Measurements from ENCODE around the gene C4BPB. TPM values are rescaled to one million over a fixed set of nuclear protein-coding genes. Genes with fewer than 3 reads are reported as not detected.

The C4BPB gene
- total RNA-seq, 2 donors from 2014 or later, result not detected

DNA sequence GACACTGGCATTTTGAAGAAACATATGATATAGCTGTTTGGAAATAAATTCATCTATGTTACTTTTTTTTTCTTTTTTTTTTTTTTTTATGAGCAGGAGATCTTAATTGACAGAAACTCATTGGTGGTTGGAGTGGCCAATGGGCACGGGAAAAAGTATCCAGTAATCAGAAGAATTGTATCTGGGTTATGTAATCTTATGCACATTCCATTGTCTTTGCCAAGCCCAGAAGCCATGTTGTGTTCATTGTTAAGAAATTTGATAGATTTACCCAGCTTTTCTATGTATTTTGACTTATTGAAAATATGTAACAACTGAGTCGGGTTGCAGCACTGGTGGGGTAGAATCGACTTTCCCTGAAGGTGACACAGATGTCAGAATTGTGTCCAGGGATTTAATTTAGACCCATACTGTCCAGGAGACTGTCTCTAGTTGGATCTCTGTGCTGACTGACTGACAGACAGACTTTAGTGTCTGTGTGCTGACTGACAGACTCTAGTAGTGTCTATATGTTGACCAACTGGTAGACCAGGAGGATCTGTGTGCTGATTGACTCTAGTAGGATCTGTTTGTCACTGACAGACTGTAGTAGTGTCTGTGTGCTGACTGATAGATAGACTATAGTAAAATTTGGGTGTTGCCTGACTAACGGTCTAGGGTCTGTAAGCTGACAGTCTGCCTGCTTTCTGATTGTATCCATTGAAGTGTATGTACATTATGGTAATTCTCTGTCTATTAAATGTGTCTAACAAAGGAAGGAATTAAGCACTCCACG, 12.3 kb upstream of the C4BPB start:
- DNase-seq, result peak; percentile 10
- Mint-ChIP-seq H3K4me1 (peaks cover 10% of the 10 kb centered on the region), H3K27me3 (ENCODE audit: insufficient read depth) (no peaks in the 10 kb centered on the region), H3K9me3 (no peaks in the 10 kb centered on the region), H3K27ac (no peak overlapping the region), H3K36me3 (ENCODE audit: low read depth) (no peaks in the 10 kb centered on the region), H3K4me3 (no peak overlapping the region)
- WGBS, 2 experiments (ENCODE audit: insufficient coverage in 1 of 2, insufficient read length in 1 of 2), result 95 to 97% methylated on average over 4 of the region's 5 CpGs
- Histone ChIP-seq H3K27me3 (ENCODE audit: control insufficient read depth, insufficient read depth, low read length, poor library complexity, severe bottlenecking) (no peaks in the 10 kb centered on the region), H3K9me3 (ENCODE audit: control insufficient read depth, low read length) (no peaks in the 10 kb centered on the region), H3K27ac (ENCODE audit: low read depth, low read length) (no peak overlapping the region), H3K9ac (ENCODE audit: extremely low read depth, low read length, poor library complexity, severe bottlenecking) (no peak overlapping the region), H3K4me1 (ENCODE audit: control insufficient read depth, insufficient read depth, low read length) (peaks cover 8% of the 10 kb centered on the region), H3K36me3 (ENCODE audit: control insufficient read depth, insufficient read depth, low read length) (no peaks in the 10 kb centered on the region), H3K4me3 (ENCODE audit: low read length) (no peak overlapping the region)
- TF ChIP-seq, protein P1, sequence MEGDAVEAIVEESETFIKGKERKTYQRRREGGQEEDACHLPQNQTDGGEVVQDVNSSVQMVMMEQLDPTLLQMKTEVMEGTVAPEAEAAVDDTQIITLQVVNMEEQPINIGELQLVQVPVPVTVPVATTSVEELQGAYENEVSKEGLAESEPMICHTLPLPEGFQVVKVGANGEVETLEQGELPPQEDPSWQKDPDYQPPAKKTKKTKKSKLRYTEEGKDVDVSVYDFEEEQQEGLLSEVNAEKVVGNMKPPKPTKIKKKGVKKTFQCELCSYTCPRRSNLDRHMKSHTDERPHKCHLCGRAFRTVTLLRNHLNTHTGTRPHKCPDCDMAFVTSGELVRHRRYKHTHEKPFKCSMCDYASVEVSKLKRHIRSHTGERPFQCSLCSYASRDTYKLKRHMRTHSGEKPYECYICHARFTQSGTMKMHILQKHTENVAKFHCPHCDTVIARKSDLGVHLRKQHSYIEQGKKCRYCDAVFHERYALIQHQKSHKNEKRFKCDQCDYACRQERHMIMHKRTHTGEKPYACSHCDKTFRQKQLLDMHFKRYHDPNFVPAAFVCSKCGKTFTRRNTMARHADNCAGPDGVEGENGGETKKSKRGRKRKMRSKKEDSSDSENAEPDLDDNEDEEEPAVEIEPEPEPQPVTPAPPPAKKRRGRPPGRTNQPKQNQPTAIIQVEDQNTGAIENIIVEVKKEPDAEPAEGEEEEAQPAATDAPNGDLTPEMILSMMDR (conservative IDR thresholded peaks at IDR 0.05), result no peak

DNA sequence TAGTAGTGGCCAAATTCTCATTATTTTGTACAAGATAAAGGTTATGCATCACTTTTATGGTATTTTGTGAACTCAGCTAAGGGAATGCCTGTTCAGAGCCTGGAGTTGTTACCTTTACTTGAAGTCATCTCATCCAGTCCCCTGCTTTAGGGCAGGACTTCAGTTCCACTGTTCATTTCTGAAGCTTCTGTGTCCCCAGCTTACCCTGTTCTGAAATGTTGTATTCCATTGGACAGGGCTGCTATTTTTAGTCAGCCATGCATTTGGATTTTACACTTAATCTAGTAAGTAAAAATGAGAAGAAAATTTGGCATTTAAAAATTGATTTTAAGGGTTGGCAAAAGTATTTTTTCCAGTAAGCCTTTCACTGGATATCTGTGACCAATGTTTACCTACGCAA, 11.6 kb upstream of the C4BPB start:
- H3K27me3 Mint-ChIP-seq (ENCODE audit: insufficient read depth), result no peaks in the 10 kb centered on the region
- H3K4me3 Mint-ChIP-seq, result no peak overlapping the region
- TF ChIP-seq, protein P1 (conservative IDR thresholded peaks at IDR 0.05), result no peak
- no peak overlapping the region for H3K9ac ChIP-seq (ENCODE audit: extremely low read depth, low read length, poor library complexity, severe bottlenecking)
- H3K36me3 Mint-ChIP-seq (ENCODE audit: low read depth), result no peaks in the 10 kb centered on the region
- peaks cover 8% of the 10 kb centered on the region for H3K4me1 ChIP-seq (ENCODE audit: control insufficient read depth, insufficient read depth, low read length)
- WGBS, 2 experiments (ENCODE audit: insufficient coverage in 1 of 2, insufficient read length in 1 of 2), result 80 to 100% methylated on average over 1 of the region's 1 CpG
- no peak for DNase-seq
- H3K4me3 ChIP-seq (ENCODE audit: low read length), result no peak overlapping the region
- no peaks in the 10 kb centered on the region for H3K9me3 Mint-ChIP-seq
- peaks cover 10% of the 10 kb centered on the region for H3K4me1 Mint-ChIP-seq
- no peaks in the 10 kb centered on the region for H3K9me3 ChIP-seq (ENCODE audit: control insufficient read depth, low read length)
- H3K27ac Mint-ChIP-seq, result no peak overlapping the region
- H3K27me3 ChIP-seq (ENCODE audit: control insufficient read depth, insufficient read depth, low read length, poor library complexity, severe bottlenecking), result no peaks in the 10 kb centered on the region
- H3K36me3 ChIP-seq (ENCODE audit: control insufficient read depth, insufficient read depth, low read length), result no peaks in the 10 kb centered on the region
- no peak overlapping the region for H3K27ac ChIP-seq (ENCODE audit: low read depth, low read length)

DNA sequence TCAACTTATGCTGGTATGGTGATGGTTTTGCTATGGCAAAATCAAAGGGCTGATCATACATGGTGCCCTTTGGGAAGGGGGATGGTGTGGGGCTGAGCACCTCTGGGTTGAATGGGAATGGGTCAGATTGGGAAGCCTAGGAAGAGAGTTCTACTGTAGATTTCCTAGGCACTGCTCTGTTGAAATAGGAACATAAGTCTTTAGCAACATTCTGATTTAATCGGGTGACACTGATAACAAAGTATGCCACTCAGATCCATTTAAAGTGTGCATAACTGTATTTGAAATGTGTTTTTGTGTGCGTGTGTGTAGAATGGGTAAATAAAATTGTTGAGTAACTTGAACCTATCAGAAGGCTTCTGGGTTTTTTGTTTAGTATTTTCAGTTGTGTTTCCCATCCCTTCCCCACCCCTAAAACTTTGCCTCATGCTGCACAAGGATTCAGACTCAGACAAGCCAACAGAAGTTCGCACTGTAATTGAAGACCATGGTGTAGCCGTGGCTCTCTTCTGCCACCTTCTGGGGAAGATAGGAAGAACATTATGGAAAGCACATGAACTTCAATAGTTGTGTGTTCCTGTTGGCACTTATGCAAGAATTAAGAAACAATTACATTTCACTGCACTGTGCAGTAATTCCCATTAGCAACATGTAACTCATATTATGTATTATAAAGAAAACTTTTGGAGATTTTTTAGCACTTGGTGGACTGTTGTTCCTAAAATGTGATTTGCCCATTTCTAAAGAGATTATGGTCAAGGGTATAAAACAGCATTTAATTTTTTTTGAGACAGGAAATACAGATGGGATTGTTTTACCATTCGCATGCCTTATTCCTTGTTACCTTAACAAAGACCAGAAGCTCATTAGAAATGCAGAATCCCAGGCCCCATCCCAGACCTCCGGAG, 10.9 kb upstream of the C4BPB start:
- no peaks in the 10 kb centered on the region for H3K9me3 ChIP-seq (ENCODE audit: control insufficient read depth, low read length)
- H3K27me3 Mint-ChIP-seq (ENCODE audit: insufficient read depth), result no peaks in the 10 kb centered on the region
- no peaks in the 10 kb centered on the region for H3K36me3 Mint-ChIP-seq (ENCODE audit: low read depth)
- H3K36me3 ChIP-seq (ENCODE audit: control insufficient read depth, insufficient read depth, low read length), result no peaks in the 10 kb centered on the region
- H3K27me3 ChIP-seq (ENCODE audit: control insufficient read depth, insufficient read depth, low read length, poor library complexity, severe bottlenecking), result no peaks in the 10 kb centered on the region
- DNase-seq, result peak; percentile 87
- no peaks in the 10 kb centered on the region for H3K9me3 Mint-ChIP-seq
- 54 to 100% methylated on average over 2 to 6 of the region's 6 CpGs for WGBS, 2 experiments (ENCODE audit: insufficient coverage in 1 of 2, insufficient read length in 1 of 2)
- no peak overlapping the region for H3K27ac Mint-ChIP-seq
- H3K27ac ChIP-seq (ENCODE audit: low read depth, low read length), result no peak overlapping the region
- no peak overlapping the region for H3K9ac ChIP-seq (ENCODE audit: extremely low read depth, low read length, poor library complexity, severe bottlenecking)
- peaks cover 10% of the 10 kb centered on the region for H3K4me1 Mint-ChIP-seq
- peaks cover 8% of the 10 kb centered on the region for H3K4me1 ChIP-seq (ENCODE audit: control insufficient read depth, insufficient read depth, low read length)
- no peak overlapping the region for H3K4me3 ChIP-seq (ENCODE audit: low read length)
- no peak overlapping the region for H3K4me3 Mint-ChIP-seq
- TF ChIP-seq, protein P1 (conservative IDR thresholded peaks at IDR 0.05), result peak; percentile 95

Data from endodermal cell (in vitro differentiated cells).